Retinal pigment epithelial cell (primary cell): ENCODE measurements around the gene ACOX1.
A peak's percentile ranks its signal among the peaks of the same experiment; 100 is the strongest.

Experiments
- DNase-seq: peaks from one replicate; pipeline ENCODE4 v3.0.0-alpha.2; 2010; ENCODE audit warnings: low read depth
- H3K4me3 ChIP-seq: 2 replicates; pipeline ENCODE4 v1.5.1; 2011; ENCODE audit warnings: mild to moderate bottlenecking, low read length, control low read depth, moderate library complexity
- TF ChIP-seq, protein P1 (sequence below): conservative IDR thresholded peaks from 2 replicates; pipeline ENCODE4 v1.5.1; 2011; ENCODE audit warnings: low read depth, low read length, control low read depth, inconsistent platforms

ACOX1 gene

GRCh38 chr17:76008630-76009425 is 29.9 kb upstream of the ACOX1 start:
- no peak overlapping the region for H3K4me3 ChIP-seq
- DNase-seq, result no peak
- TF ChIP-seq, protein P1, sequence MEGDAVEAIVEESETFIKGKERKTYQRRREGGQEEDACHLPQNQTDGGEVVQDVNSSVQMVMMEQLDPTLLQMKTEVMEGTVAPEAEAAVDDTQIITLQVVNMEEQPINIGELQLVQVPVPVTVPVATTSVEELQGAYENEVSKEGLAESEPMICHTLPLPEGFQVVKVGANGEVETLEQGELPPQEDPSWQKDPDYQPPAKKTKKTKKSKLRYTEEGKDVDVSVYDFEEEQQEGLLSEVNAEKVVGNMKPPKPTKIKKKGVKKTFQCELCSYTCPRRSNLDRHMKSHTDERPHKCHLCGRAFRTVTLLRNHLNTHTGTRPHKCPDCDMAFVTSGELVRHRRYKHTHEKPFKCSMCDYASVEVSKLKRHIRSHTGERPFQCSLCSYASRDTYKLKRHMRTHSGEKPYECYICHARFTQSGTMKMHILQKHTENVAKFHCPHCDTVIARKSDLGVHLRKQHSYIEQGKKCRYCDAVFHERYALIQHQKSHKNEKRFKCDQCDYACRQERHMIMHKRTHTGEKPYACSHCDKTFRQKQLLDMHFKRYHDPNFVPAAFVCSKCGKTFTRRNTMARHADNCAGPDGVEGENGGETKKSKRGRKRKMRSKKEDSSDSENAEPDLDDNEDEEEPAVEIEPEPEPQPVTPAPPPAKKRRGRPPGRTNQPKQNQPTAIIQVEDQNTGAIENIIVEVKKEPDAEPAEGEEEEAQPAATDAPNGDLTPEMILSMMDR, result no peak

GRCh38 chr17:76008208-76008607 is 29.2 kb upstream of the ACOX1 start:
- DNase-seq, result no peak
- TF ChIP-seq, protein P1, result no peak
- no peak overlapping the region for H3K4me3 ChIP-seq

DNA sequence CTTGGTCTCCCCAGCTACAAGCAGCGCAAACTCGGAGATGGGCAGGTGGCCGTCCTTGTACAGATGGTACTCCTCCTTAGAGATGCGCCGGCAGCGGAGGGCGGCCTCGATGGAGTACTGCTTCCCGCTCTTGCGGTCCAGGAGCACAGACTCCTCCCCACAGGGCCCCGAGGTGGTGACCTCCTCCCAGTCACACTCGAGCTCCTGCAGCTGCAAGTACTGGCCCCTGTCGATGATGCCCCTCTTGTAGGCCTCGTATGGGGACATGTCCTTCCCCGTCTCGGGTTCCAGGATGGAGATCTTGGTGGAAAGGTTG is 28.8 kb upstream of the ACOX1 start:
- TF ChIP-seq, protein P1, result no peak
- H3K4me3 ChIP-seq, result no peak overlapping the region
- DNase-seq, result no peak

DNA sequence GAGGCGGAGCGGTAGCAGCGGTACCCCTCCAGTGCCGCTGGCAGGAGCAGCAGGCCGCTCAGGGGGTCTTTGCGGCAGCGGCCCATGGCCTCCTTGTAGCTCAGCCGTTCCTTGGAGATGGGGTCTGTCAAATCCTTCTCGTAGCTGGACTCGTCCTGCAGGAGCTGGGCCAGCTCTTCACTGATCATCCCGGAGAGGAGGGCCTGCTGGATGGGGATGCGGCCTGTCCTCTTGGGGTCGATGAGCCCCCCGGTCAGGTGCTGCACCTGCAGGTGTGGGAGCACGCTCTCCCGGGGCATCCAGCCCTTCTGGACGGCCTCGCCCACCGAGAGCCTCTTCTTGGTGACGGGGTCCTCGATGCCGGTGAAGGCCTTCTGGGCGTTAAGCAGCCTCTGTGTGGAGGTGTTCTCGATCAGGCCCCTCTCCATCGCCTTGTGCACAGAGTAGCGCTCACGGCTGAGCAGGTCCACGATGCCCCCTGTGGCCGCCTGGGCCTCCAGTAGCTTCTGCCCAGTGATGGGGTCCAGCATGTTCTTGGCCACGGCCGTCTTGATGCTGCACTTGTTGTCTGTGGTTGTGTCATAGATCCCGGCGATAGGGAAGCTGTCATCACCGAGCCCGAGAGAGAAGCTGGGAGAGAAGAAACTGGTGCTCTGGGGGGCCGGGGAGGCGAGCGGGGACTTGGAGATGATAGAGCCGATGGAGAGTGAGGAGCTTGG is 28.3 kb upstream of the ACOX1 start:
- no peak overlapping the region for H3K4me3 ChIP-seq
- no peak for DNase-seq
- TF ChIP-seq, protein P1, result no peak

GRCh38 chr17:76005263-76006149 is 26.5 kb upstream of the ACOX1 start:
- no peak overlapping the region for H3K4me3 ChIP-seq
- no peak for DNase-seq
- TF ChIP-seq, protein P1, result peak; percentile 62

DNA sequence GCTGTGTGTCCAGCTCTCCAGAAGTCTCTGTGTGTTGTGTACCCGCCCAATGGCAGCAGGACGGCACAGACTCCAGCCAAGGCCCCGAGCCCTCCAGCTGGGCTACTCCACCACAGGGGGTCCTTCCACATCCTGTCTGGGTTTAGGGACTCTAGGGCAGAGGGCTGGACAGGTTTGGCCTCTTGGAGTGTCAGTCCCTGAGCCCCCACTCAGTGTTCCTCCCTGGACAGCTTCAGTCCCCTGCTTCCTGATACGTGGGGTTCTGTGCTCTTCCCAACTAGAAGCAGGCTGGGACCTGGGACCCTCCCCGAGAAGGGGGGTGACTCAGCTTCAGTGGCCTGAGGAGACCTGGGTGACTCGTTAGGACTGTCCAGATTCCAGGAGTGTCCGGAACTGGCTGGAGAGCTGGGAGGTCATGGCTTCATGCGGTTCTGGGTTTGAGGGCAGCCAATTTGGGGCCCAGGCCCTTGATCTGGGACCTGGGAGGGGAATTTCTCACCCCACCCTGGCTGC is 25.8 kb upstream of the ACOX1 start:
- TF ChIP-seq, protein P1, result no peak
- H3K4me3 ChIP-seq, result no peak overlapping the region

More for the DNA sequence above, 25.8 kb upstream of the ACOX1 start:
- no peak for DNase-seq
